Bronchial epithelial cell (primary cell): ENCODE results near the gene BMP6. TPM values are rescaled to one million over a fixed set of nuclear protein-coding genes. Genes with fewer than 3 reads are reported as not detected.

Experiments used
- DNase-seq: peaks from one replicate; pipeline ENCODE4 v3.0.0-alpha.2; 2010; ENCODE audit warnings: low read depth
- FAIRE-seq: peaks from 2 replicates; lab custom pipeline; 2011; peaks lifted over from hg19 to GRCh38; lab: Jason Lieb, UNC
- H3K27me3 ChIP-seq: 2 replicates; pipeline ENCODE4 v1.5.1; 2011; ENCODE audit warnings: low read length; ENCODE audit not compliant: control insufficient read depth, insufficient read depth
- H3K36me3 ChIP-seq: 2 replicates; pipeline ENCODE4 v1.5.1; 2011; ENCODE audit warnings: low read length; ENCODE audit not compliant: control insufficient read depth, insufficient read depth
- H3K4me3 ChIP-seq: 2 replicates; pipeline ENCODE4 v1.5.1; 2011; ENCODE audit warnings: mild to moderate bottlenecking, low read depth, low read length, control low read depth
- CTCF ChIP-seq: IDR thresholded peaks from 2 replicates; pipeline ENCODE4 v1.5.1; 2011; ENCODE audit warnings: mild to moderate bottlenecking, moderate library complexity, low read length, control low read depth, inconsistent platforms; ENCODE audit not compliant: insufficient read depth, severe bottlenecking
- total RNA-seq: library from RNA; depleted of rRNA; stranded (reverse); fragments of >200 nt; gene quantifications from 2 replicates; pipeline ENCODE4 v1.2.1, GENCODE V29; 2014

BMP6 gene
- total RNA-seq, 1 donor from 2014 or later, result 2.6 TPM

- Histone ChIP-seq H3K27me3 (no peaks in the 10 kb centered on the region), H3K4me3 (no peak overlapping the region), H3K36me3 (no peaks in the 10 kb centered on the region)
- DNase-seq, result peak; percentile 16
- no peak for TF ChIP-seq CTCF
- FAIRE-seq, result no peak
Measured at GRCh38 chr6:7806711-7807110, 80.8 kb downstream of the BMP6 start.

GRCh38 chr6:7809346-7809745 is 83.4 kb downstream of the BMP6 start:
- H3K36me3 ChIP-seq, result no peaks in the 10 kb centered on the region
- FAIRE-seq (no peak), DNase-seq (no peak)
- no peak for TF ChIP-seq CTCF
- no peaks in the 10 kb centered on the region for H3K27me3 ChIP-seq
- no peak overlapping the region for H3K4me3 ChIP-seq

DNA sequence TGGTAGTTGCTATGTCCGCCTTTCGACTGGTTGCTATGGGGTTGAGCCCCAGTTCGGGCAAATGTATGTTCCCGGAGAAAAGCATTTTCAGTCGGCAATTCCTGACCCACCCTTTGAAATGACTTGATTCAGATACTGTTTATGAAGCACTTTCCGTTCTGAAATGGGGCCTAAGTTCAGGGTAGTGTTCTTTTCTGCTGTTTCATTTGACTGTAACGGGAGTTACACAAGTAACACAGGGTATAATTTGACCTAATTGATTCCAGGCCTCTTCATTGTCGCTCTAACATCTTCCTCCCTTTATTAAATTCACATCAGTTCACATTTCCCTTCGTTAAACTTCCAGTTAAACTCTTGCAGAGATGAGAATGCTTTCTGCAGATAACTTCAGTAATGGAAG is 85.5 kb downstream of the BMP6 start:
- TF ChIP-seq CTCF, result no peak
- FAIRE-seq (no peak), DNase-seq (no peak)
- Histone ChIP-seq H3K36me3 (no peaks in the 10 kb centered on the region), H3K27me3 (no peaks in the 10 kb centered on the region), H3K4me3 (no peak overlapping the region)

GRCh38 chr6:7812623-7813022 is 86.7 kb downstream of the BMP6 start:
- Histone ChIP-seq H3K36me3 (no peaks in the 10 kb centered on the region), H3K4me3 (no peak overlapping the region), H3K27me3 (no peaks in the 10 kb centered on the region)
- no peak for TF ChIP-seq CTCF
- DNase-seq (no peak), FAIRE-seq (no peak)

GRCh38 chr6:7813193-7813592 is 87.3 kb downstream of the BMP6 start:
- no peak for TF ChIP-seq CTCF
- FAIRE-seq (no peak), DNase-seq (no peak)
- H3K4me3 ChIP-seq, result no peak overlapping the region
- no peaks in the 10 kb centered on the region for H3K27me3 ChIP-seq
- no peaks in the 10 kb centered on the region for H3K36me3 ChIP-seq

DNA sequence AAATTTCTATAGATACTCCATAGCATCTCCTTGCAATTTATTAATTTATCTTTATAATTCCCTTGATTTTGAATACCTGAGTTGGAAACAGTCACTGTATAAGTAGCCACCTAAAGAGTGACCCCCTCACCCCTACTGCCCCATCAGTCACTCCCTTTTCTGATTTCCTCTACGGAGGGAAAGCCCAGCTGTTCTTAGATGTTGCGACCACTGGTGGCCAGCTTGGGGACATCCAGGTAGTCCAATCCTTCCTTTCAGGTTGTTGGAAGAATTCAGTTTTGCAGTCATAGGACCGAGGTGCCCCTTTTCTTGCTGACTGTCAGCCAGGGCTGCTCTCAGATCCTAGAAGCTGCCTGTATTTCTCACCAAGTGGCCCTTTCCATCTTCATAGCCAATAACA is 87.8 kb downstream of the BMP6 start:
- TF ChIP-seq CTCF, result no peak
- no peaks in the 10 kb centered on the region for H3K27me3 ChIP-seq
- H3K4me3 ChIP-seq, result no peak overlapping the region
- no peak for FAIRE-seq
- H3K36me3 ChIP-seq, result no peaks in the 10 kb centered on the region
- no peak for DNase-seq
